Activated CD4-positive, alpha-beta T cell treated with anti-CD3 and anti-CD28 coated beads, Interleukin-2, amount 50 U/mL, for 24 hours (primary cell): Measurements from ENCODE around the gene PROSER2.

ENCODE experiments used
- DNase-seq, 2 donors: peaks; one replicate each; pipeline ENCODE4 v3.0.0-alpha.2; 2020; ENCODE audit warnings: low read depth in 1 of 2, low spot score in 1 of 2

PROSER2 gene

DNA sequence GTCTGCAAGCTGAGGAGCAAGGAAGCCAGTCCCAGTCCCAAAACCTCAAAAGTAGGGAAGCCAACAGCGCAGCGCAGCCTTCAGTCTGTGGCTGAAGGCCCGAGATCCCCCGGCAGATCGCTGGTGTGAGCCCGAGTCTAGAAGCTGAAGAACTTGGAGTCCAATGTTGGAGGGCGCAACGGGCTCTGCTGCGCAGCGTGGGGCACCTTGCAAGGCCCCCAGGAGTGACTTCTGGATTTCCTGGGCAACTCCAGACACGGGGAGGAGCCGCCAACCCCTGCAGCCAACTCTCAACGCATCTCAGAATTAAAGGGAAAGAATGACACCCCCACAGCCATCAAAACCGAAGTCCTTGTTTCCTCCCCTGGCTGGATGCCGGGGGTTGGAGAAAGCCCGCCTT, 18.8 kb upstream of the PROSER2 start:
- DNase-seq: no peak

DNA sequence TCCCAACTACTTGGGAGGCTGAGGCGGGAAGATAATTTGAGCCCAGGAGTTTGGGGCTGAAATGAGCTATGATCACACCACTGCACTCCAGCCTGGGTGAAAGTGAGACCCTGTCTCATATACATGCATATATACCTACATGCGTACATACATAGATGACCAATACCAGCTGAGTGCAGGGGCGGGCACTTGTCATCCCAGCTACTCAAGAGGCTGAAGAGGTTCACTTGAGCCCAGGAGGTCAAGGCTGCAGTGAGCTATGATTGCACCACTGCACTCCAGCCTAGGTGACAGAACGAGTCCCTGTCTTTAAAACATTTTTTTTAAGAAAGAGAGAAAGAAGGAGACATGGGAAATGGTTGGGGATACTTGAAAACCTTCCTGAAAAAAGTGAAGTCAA, 17.4 kb upstream of the PROSER2 start:
- no peak for DNase-seq

- no peak for DNase-seq
Measured at GRCh38 chr10:11806706-11807105, 16.4 kb upstream of the PROSER2 start.

DNA sequence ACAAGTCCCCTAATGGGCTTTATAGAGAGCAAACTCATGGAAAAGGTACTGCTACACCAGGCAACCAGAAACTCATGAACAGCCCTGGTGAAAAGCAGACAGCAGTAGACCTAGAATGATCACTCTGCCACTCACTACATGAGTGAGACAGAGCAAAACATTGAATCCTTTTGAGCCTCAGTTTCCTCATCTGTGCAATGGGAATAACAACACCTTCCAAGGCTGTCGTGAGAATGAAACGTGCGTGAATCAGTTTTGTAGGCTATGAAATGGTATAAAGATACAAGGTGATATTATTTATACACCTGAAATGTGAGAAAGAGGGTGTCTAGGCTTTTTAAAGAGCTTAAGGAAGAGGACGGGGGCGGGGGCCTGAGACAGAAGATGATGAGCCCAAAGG, 14.3 kb upstream of the PROSER2 start:
- no peak for DNase-seq

DNA sequence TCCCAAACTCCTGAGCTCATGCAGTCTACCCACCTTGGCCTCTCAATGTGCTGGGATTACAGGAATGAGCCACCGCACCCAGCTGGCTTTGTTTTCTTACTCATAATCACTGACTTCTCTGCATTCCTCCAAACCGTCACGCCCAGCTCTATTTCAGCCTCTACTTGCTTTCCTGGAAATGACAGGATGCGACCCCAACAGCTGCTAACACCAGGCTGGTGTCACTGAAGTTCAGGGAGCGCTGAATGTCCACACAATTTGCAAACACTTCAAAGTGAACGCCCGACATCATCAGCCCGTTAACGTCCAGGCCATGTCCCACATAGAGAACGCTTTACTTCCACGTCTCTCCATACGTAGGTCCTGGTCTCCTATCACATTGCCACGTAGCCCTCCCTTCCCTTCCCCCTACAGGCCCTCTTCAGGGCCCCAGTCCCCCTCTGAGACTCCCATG, 12.8 kb upstream of the PROSER2 start:
- DNase-seq: no peak

DNA sequence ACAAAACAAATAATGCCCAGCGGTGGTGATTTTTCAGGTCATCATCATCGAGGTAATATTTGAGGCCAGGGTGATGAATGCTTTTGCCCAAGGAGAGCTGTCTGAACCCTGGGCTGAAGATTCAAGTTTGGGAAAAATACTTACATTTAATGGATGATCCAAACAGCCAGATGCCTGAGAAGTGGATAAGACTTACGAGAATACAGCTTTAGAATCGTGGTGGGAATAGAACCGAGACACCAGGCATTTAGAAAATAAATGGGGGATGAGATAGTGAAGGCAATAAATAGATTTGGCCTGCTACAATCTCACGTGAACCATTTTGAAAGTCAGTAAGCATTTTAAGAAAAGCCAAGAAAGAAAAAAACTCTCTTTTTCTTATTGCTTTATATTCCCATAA, 12.2 kb upstream of the PROSER2 start:
- DNase-seq: no peak

DNA sequence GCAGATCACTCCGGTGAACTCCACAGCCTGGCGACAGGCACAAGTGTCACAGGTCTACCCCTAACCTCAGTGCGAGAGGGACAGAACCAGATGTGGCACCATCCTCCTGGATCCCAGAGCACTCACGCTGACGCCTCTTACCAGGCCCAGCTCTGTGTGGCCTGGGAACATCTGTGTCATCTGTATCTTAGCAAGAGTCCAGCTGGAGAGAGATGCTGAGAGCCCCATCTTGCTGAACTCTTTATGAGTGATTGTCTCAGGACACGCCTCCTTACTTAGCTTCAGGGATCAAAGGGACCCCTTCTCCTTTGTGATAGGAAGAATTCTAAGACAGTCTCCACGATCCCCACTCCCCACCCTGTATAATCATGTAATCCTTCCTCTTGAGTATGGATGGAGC, 10.0 kb upstream of the PROSER2 start:
- no peak for DNase-seq

DNA sequence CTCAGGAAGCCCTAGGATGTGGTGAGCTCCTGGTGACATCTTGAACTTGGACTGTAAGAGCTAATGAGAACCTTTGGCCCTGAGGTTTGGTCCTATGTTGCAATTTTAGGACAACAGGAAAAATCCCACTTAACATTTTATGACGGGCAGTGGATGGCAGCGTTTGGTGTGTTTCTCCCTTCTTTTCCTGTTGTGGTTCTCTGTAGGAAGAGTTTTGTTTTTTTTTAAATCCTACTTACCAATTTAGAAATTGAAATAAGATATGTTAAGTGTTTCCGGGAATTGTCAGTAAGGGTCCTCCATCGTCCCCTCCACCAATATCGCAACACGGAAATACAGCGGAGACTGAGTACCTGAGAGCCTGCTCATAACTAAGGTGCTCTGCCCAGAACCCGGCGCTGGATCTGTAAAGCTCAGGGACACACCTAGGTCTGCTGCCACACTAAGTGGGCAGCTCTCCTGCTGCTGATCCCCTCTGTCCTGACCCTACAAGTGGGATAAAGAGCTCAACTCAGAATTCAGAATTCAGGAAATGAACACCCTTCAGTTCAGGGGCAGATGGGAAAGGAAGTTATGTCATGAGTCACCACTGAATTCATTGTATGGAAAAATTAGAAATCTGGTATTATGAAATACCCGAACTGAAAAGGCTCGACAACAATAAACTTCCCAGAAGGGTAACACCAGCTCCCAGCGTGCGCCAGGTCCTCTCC, 9.1 kb upstream of the PROSER2 start:
- DNase-seq: no peak

DNA sequence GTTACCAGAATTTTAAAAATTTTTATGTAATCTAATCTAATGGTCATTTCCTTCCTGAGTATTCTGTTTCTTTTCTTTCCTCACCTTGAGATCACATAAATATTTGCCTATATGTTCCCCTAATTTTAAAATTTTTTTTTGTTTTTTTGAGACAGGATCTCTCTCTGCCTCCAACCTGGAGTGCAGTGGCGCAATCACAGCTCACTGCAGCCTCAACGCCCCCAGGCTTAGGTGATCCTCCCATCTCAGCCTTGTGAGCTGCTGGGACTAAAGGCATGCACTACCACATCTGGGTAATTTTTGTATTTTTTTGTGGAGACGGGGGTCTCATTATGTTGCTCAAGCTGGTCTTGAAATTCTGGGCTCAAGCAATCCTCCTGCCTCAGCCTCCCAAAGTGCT, 4.1 kb upstream of the PROSER2 start:
- DNase-seq: no peak

- no peak for DNase-seq
Measured at GRCh38 chr10:11822026-11822756, 965 bp upstream of the PROSER2 start.

DNA sequence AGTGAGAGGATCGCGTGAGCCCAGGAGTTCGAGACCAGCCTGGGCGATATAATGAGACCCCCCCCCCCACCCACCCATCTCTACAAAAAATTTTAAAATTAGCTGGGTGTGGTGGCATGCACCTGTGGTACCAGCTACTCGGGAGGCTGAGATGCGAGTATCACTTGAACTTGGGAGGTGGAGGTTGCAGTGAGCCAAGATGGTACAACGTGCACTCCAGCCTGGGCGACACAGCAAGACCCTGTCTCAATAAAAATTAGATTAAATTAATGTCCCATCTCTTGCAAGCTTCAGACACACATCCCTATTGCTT, 391 bp upstream of the PROSER2 start:
- DNase-seq: no peak

GRCh38 chr10:11823989-11824346, 812 bp downstream of the PROSER2 start:
- no peak for DNase-seq

DNA sequence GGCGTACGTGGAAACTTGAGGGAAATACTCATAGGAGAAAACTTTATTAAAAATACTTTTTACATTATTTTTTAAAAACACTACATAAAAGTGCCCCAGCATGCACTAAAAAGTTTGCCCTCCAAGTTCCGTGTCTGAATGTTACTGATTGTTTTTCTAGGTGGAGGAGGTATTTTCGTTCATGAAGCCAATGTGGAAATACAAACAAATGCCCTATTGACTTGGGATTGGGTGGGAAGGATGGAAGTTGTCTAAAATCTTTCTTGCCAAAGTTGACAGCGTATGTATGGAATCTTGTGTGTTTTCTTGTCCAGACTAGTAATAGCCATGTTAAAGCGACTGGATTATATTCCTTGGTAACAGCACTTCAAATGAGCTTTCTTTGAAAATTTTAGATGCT, 1.2 kb downstream of the PROSER2 start:
- no peak for DNase-seq

DNA sequence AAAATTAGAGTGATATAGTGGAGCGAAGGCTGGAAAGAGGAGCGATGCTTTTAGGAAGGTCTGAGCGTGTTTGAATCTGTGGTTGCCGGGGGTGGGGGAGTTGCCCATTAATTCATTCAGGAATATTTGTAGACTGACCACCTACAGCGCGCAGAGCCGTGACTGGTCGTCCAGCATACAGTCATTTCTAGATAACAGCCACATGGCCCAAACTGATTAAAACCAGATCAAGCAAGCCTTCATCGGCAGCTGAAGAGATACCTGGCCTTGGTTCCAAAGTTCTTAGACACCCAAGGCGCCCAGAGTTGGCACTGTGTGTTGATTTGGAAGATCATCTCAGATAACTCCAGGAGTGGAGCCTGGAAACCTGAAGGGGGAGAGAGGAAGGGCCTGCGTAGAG, 1.7 kb downstream of the PROSER2 start:
- no peak for DNase-seq

- DNase-seq: no peak
Measured at GRCh38 chr10:11825796-11826414, 2.7 kb downstream of the PROSER2 start.

- DNase-seq: no peak
Measured at GRCh38 chr10:11827006-11827405, 3.9 kb downstream of the PROSER2 start.

GRCh38 chr10:11827414-11827813, 4.3 kb downstream of the PROSER2 start:
- no peak for DNase-seq

DNA sequence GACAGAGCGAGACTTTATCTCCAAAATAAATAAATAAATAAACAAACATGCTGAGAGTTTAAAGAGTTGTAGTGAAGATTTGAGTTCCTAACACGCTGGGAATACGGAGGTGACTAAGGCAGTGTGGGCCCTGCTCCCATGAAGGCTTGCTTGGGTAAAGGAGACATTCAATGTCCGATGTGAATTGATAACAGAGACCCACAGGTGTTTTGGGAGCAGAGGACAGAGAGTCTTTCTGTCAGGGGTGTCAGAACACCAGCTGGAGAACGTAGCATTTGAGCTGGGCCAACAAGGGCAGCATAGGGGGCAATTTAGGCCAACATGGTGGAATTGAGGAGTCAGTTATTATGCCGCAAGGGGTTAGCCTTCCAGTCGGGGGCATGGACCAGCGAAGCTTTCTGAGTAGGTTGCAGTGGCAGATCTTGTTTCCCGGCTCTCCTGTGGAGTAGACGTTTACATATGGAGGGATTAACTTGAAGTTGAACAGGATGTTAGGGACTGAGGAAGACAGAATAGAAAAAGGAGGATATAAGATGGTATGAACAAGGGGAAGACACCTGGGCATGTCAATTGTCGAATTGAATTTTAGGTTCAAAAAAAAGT, 5.6 kb downstream of the PROSER2 start:
- no peak for DNase-seq

DNA sequence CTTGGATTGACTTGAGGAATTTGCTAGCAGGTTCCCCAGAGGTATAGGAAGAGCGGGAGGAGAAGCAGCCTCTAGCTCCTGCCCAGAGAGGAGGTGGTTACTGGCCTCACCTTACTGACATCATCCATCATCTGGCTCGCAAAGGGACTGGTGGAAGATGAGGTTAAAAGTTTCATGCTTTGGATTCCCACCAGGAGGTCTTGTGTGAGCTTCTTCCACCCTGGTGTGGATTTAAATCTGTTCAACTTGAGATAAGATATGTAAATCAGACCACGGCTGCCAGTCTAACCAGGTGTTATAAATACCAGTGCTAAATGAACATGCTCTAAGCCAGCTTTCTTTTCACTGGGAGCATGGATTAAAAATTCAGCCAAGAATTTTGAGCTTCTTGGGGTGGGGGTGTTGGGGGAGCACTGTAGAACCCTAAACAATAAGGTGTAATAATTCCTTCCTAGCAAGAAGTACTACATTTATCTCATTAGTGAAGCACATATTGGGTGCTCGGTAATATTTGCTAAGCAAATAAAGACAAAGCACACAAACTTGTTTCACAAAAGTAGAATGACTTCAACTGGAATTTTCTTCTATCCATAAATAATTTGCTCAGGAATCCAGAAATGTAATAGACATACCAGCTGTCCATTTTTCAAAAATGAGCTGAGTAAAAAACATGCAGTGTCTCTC, 7.8 kb downstream of the PROSER2 start:
- no peak for DNase-seq

DNA sequence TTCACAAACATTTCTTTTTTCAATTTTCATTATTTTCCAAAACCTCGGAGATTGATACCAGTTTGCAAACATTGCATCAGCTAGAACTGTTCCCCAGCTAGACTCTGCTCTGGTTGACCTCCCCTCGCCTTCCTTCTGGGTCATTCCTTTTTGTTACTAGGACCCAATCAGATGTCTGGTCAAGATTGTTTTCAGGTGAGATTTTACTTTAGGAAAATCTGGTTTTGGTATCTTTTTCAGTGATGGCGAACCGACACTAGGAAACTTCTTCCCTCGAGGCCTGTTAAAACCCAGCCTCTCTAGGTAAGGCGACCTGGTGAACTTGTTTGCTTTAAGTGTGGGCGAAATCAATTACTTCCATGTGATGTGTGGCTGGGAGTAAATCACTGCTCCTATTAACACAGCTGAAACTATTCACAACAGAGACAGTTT, 8.4 kb downstream of the PROSER2 start:
- no peak for DNase-seq

GRCh38 chr10:11832042-11832441, 8.9 kb downstream of the PROSER2 start:
- DNase-seq: no peak

- DNase-seq: no peak
Measured at GRCh38 chr10:11835061-11835460, 11.9 kb downstream of the PROSER2 start.
